Esophagus muscularis mucosa (tissue), 4 donors: ENCODE measurements around the gene MAPK4. TPM values are rescaled to one million over a fixed set of nuclear protein-coding genes. Genes with fewer than 3 reads are reported as not detected.
A peak's percentile ranks its signal among the peaks of the same experiment; 100 is the strongest.
"Not testable (repeated sequence)": the region's sequence is repeated elsewhere in the genome, so short reads cannot be mapped to it uniquely, and the experiment has no call there.

Experiments
- DNase-seq: peaks from one replicate; pipeline ENCODE4 v3.0.0-alpha.2; 2017; ENCODE audit errors: extremely low spot score
- H3K27ac ChIP-seq, 4 donors: fragments of 200-600 bp; sonication (generic); replicated peaks in 1 of 4; 1 replicate in 3 of 4; 2 replicates in 1 of 4; pipeline ENCODE4 v1.5.1; 2016 to 2019; ENCODE audit warnings: mild to moderate bottlenecking in 1 of 4
- H3K27me3 ChIP-seq, 4 donors: fragments of 200-600 bp; sonication (generic); one replicate each; pipeline versions ENCODE4 v1.5.1 to v1.6.0; 2016 to 2019
- H3K36me3 ChIP-seq, 4 donors: fragments of 200-600 bp; sonication (generic); one replicate each; pipeline ENCODE4 v1.5.1; 2016 to 2019
- H3K4me1 ChIP-seq, 4 donors: fragments of 200-600 bp; sonication (generic); one replicate each; pipeline ENCODE4 v1.5.1; 2016 to 2019
- H3K4me3 ChIP-seq, 4 donors: fragments of 200-600 bp; sonication (generic); 1 replicate in 2 of 4; 2 replicates in 2 of 4; pipeline ENCODE4 v1.5.1; 2016 to 2019; ENCODE audit warnings: mild to moderate bottlenecking in 4 of 4, moderate library complexity in 1 of 4
- H3K9me3 ChIP-seq, 4 donors: fragments of 200-600 bp; sonication (generic); 1 replicate in 3 of 4; 2 replicates in 1 of 4; pipeline ENCODE4 v1.5.1; 2016 to 2019
- CTCF ChIP-seq, 3 experiments: fragments of 200-600 bp in 2 of 3; fragments of 450-650 bp in 1 of 3; sonication (generic) in 2 of 3; IDR thresholded peaks; one replicate each; pipeline ENCODE4 v1.5.1; 2017 to 2019; ENCODE audit warnings: antibody characterized with exemption in 3 of 3, mild to moderate bottlenecking in 2 of 3, moderate library complexity in 1 of 3
- EP300 ChIP-seq: sonication (generic); formaldehyde crosslinking; IDR thresholded peaks from one replicate; pipeline ENCODE4 v1.6.1; 2017; ENCODE audit warnings: antibody characterized with exemption
- POLR2A ChIP-seq: fragments of 450-650 bp; IDR thresholded peaks from one replicate; pipeline ENCODE4 v1.6.1; 2017; ENCODE audit warnings: antibody characterized with exemption, moderate library complexity, mild to moderate bottlenecking, low read depth
- POLR2AphosphoS5 ChIP-seq, 2 donors: sonication (generic); formaldehyde crosslinking; IDR thresholded peaks; one replicate each; pipeline ENCODE4 v1.6.1; 2017; ENCODE audit warnings: antibody characterized with exemption in 2 of 2
- WGBS: methylation state at CpG from one replicate; pipeline ENCODE4 v1.1.5; 2018; 5-methylcytosine and 5-hydroxymethylcytosine counted together
- intact Hi-C: fragments of 100-400 bp; cut with DNase I; formaldehyde crosslinking; loops from one replicate; pipeline ENCODE4 v1.15.1; 2023
- total RNA-seq, 4 donors: library from RNA; depleted of rRNA; stranded (reverse); fragments of >200 nt; gene quantifications; one replicate each; pipeline versions ENCODE4 v1.1.0 to v1.2.1, GENCODE V29; 2016

Gene MAPK4
- total RNA-seq, 4 donors from 2014 or later, result 6.2 to 14.5 (median 9.6) TPM

- Histone ChIP-seq H3K4me3 (no peak overlapping the region), H3K27ac (no peak overlapping the region), H3K9me3 (no peaks in the 10 kb centered on the region), H3K27me3 (no peaks in the 10 kb centered on the region), H3K36me3 (no peaks in the 10 kb centered on the region), H3K4me1 (peaks cover 0 to 4% (median 0%) of the 10 kb centered on the region in 4 donors)
- TF ChIP-seq POLR2AphosphoS5 (IDR thresholded peaks at IDR 0.05), result no peak
- no peak for TF ChIP-seq CTCF (IDR thresholded peaks at IDR 0.05)
- TF ChIP-seq EP300, result no peak
- no peak for TF ChIP-seq POLR2A
- intact Hi-C loops, result no loop called here
- WGBS, result 83% methylated on average over 5 of the region's 5 CpGs
- no peak for DNase-seq
Measured at GRCh38 chr18:50607378-50607926, 47.6 kb downstream of the MAPK4 start.

GRCh38 chr18:50609171-50609570, 49.3 kb downstream of the MAPK4 start:
- H3K36me3 ChIP-seq, H3K27ac ChIP-seq, H3K27me3 ChIP-seq, H3K4me1 ChIP-seq, H3K4me3 ChIP-seq, intact Hi-C loops, DNase-seq: not testable (repeated sequence)
- WGBS, result 93% methylated on average over 26 of the region's 26 CpGs
- peaks cover 0 to 10% (median 2%) of the 10 kb centered on the region in 4 donors for H3K9me3 ChIP-seq

- Histone ChIP-seq H3K36me3 (no peaks in the 10 kb centered on the region), H3K4me1 (peaks cover 0 to 4% (median 0%) of the 10 kb centered on the region in 4 donors), H3K9me3 (peaks cover 0 to 10% (median 2%) of the 10 kb centered on the region in 4 donors), H3K4me3 (no peak overlapping the region), H3K27me3 (no peaks in the 10 kb centered on the region), H3K27ac (no peak overlapping the region)
- intact Hi-C loops, result no loop called here
- 96% methylated on average over 4 of the region's 4 CpGs for WGBS
- DNase-seq, result no peak
- TF ChIP-seq CTCF (IDR thresholded peaks at IDR 0.05), result no peak
- no peak for TF ChIP-seq EP300
- TF ChIP-seq POLR2A, result no peak
- no peak for TF ChIP-seq POLR2AphosphoS5 (IDR thresholded peaks at IDR 0.05)
Measured at GRCh38 chr18:50610349-50610748, 50.5 kb downstream of the MAPK4 start.

GRCh38 chr18:50611529-50611941, 51.6 kb downstream of the MAPK4 start:
- Histone ChIP-seq H3K27ac (no peak overlapping the region), H3K27me3 (no peaks in the 10 kb centered on the region), H3K9me3 (peaks cover 0 to 10% (median 2%) of the 10 kb centered on the region in 4 donors), H3K4me1 (peaks cover 0 to 4% (median 0%) of the 10 kb centered on the region in 4 donors), H3K36me3 (no peaks in the 10 kb centered on the region), H3K4me3 (no peak overlapping the region)
- DNase-seq, result no peak
- intact Hi-C loops, result no loop called here
- no peak for TF ChIP-seq POLR2AphosphoS5 (IDR thresholded peaks at IDR 0.05)
- WGBS, result 58% methylated on average over 5 of the region's 5 CpGs

GRCh38 chr18:50614838-50615237, 55.0 kb downstream of the MAPK4 start:
- H3K27ac ChIP-seq, result no peak overlapping the region

More at GRCh38 chr18:50614838-50615237, 55.0 kb downstream of the MAPK4 start:
- intact Hi-C loops, result no loop called here
- DNase-seq, result no peak
- H3K36me3 ChIP-seq, result no peaks in the 10 kb centered on the region
- no peak for TF ChIP-seq POLR2A
- peak in 1 of 2 donors; percentile 46 for TF ChIP-seq POLR2AphosphoS5 (IDR thresholded peaks at IDR 0.05)
- no peak for TF ChIP-seq CTCF (IDR thresholded peaks at IDR 0.05)
- TF ChIP-seq EP300, result no peak
- no peaks in the 10 kb centered on the region for H3K27me3 ChIP-seq
- peaks cover 0 to 10% (median 2%) of the 10 kb centered on the region in 4 donors for H3K9me3 ChIP-seq
- H3K4me1 ChIP-seq, result peaks cover 0 to 9% (median 6%) of the 10 kb centered on the region in 4 donors
- WGBS, result 87% methylated on average over 5 of the region's 5 CpGs
- H3K4me3 ChIP-seq, result no peak overlapping the region
